Measurements from ENCODE around the gene LMO1.

The LMO1 gene

DNA sequence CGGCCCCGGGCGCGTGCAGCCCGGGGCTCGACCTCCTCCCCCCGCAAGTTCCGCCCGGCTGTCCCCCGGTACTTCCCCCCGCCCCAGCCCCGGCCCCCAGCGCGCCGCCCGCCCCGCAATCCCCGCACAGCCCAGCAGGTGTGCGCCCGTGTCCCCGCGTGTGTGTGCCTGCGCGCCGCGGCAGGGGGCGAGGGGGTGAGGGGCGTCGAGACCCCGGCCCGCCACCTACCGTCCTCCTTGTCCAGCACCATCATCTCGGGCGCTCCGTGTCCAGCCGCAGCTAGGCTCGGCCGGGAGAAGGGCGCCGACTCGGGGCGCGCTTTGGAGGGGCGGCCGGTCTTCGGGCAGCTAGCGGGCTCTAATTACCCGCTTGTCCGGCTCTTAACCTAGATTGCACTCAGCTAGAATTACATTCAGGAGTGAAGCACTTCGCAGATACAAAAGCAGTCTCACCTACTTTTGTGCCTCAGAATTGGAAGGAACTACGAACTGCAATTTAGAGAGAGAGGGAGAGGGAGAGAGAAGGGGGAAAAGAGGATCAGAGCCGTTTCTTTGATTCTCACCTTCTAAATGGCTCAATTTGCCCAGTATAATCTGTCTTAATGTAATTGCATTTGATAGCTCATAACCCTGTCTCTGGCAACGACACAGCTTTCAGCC, 439 bp downstream of the LMO1 start:
- no peak for DNase-seq (ENCODE audit: low spot score)

- no peak for DNase-seq (ENCODE audit: low spot score)
Measured at GRCh38 chr11:8262552-8263108, 1.0 kb downstream of the LMO1 start.

DNA sequence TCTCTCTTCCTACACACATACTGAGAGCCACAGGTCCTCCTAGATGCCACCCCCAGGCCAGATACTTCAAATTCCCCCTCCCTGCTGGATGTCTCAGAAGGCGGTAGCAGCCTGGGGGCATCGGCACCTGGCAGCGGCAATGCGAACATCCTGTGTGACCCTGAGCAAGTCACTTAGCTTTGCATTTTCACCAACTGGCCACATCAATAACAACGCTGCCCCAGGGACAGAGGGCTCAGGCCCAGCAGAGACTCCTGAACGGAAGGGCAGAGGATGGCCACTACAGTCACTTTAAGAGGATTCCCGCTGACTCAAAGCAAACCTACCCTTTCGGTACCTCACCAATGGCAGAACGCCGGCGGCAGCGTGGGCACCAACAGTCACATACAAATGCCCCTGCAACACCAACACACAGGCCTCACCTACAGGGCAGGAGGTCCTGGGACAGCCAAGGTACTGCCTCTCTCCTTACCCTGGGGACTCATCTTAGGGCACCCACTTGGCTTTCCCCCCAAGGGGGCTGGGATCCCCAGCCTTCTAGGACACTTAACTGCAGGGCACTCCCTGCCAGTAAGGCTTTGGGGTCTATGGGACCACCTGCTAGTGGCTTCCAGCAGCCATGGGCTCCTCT, 1.6 kb downstream of the LMO1 start:
- DNase-seq (ENCODE audit: low spot score) = no peak

DNA sequence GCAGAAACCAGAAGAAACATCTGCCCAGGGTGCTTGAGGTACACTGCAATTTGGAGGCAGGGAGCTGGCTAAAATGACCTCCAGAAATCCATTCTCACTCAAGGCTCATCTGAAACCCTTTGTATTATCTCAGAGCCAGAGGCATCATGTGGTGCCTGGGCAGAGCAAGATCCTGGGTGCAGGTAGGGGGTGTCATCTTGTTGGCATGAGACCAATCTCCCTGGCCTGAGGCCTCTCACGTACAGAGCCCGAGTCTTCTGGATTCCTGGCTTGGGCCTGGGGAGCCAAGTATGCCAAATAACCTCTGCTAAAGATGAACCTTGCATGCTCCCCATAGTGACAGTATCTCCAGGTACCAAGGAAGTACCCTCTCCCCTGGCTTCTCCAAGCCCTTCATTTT, 2.4 kb downstream of the LMO1 start:
- no peak for DNase-seq (ENCODE audit: low spot score)

DNA sequence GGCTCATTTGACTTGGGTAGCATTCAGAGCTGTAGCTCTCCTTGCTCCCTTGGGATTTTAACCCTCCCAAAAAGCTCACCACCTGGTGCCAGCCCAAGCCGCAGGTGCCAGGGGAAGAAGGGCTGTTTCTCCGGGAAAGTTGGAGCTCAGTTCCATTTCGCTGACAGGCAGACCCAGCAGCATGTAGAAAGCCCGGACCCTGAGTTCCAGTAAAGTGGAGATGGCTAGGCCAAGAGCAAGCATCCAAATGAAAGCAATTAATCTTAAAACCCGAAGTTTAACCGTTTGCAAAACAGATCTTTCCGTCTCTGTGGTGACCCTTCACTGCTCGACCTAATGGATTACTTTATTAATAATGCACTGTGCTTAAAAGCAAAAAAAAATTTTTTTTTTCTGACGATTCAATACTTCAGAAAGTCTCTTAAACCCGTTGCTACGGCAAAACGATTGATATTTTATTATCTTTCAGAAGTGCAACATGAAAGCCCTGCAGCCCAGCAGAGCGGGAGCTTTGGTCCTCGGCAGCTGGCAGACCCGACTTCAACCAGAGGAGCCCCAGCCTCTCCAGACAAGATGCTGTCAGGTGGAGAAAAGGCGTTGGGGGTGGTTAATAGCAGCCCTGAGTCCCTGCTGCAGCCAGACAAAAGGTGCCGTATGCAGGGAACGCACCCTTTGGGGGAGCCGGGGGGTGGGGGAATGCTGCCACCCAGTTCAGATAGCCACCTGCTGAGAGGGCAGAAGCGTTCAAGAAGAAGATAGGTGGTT, 3.3 kb downstream of the LMO1 start:
- no peak for DNase-seq (ENCODE audit: low spot score)

DNA sequence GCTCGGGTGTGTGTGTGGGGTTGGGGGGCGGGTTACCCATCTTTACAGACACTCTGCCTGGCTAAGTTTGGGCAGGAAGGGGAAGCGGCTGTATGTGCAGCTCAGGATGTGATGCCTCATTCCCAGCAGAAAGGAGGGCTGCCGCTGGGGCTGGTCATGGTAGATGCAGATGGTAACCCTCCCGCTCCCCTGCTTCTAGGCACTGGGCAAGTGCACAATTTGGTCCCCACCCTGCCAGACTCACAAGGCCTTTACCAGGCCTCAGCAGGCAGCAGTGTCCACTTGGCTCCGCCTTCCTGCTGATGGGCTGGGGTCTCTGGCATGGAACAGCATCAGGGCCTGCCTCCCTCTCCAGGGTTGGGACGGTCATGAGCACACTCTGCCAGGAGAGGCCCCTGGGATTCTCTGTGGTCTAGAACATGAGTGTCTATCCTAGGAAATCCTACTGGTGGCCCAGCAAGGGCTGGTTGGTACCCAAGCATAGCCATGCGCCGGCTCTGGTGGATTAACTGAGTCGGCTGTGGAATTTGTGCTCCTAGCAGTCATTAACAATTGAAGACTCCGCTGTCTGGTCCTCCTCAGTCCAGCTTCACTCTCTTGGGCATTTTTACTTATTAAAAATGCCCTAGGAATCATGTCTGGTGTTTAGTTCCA, 4.2 kb downstream of the LMO1 start:
- no peak for DNase-seq (ENCODE audit: low spot score)

DNA sequence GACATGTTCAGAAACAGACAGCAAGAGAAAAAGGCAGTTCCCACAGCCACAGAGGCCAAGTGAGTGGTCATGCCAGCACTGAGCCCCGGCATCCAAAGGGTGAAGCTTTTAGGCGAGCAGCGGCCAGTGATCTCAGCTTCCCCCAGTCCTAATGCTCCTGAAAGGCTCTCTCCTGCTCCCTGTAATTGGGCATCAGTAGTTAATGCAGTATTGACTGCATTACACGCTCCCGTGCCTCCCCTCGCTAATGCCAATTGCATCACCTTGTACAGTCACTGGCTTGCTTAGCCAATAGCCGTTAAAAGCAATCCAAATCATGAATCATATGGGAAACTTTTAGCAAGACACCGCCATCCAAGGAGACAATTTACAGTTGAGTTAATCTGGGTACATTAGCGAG, 4.9 kb downstream of the LMO1 start:
- DNase-seq (ENCODE audit: low spot score) = no peak

GRCh38 chr11:8258289-8258688, 5.4 kb downstream of the LMO1 start:
- peak; percentile 42 for DNase-seq (ENCODE audit: low spot score)

DNA sequence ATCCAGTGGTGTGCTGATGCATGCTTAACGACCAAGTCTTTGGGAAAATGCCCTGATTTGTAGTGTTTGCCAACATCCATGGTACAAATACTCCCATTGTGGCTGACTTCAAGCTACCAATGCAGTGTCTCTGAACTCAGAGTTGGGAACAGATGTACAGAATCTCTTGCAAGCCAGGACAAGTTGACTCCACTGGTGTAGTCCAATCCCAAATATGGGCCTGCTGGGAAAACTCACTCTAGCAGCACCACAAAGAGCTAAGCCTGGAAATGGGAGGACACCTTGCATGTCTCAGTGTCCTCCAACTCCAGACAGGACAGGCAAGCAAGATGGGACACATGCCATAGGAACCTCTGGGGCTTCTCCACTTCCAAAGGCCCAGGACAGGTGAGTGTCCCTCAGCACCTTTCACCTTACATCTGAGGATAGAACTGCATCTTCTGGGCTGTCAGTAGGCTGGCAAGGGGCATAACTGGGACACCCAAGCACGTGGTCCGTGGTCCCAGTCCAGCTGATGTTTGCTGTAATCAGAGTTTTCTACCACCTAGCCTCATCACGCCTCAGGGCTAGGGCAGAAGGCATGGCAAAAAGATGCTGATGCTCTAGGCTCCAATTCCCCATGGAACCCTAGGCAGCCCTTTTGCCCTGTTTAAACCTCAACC, 6.5 kb downstream of the LMO1 start:
- peak; percentile 84 for DNase-seq (ENCODE audit: low spot score)

DNA sequence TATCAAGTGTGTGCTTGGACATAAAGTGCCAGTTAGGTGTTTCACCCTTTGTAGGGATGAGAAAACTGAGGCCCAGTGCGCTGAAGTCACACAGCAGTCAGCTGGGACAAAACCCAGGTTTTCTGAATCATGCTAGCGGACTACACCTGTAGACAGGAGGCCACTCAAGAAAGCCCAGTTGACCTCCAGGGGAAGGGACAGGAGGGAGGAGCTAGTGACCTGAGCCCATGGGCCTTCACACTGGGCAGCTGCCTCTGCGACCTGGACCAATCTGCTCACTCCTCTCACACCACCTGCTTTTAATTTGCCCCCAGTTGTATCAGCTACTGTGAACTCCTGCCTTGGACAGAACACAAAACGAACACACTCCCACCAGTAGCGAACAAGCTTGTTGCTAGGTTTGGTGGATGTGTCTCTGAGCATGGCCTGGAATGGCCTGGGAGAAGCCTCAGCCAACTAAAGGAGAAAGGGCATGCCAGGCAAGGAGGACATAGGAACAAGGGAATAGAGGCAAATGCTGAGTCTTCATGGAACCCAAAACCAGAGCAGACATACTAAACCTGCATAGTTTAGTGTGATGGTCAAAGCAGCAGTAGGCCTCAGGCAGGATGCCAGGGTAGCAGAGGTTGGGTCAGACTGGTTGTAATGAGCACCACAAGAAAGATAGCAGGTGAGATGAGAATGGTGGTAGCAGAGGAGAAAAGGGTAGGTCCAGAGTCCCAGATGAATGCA, 7.2 kb downstream of the LMO1 start:
- DNase-seq (ENCODE audit: low spot score) = no peak

- no peak for DNase-seq (ENCODE audit: low spot score)
Measured at GRCh38 chr11:8253566-8253965, 10.1 kb downstream of the LMO1 start.

- no peak for DNase-seq (ENCODE audit: low spot score)
Measured at GRCh38 chr11:8252946-8253345, 10.7 kb downstream of the LMO1 start.

GRCh38 chr11:8252388-8252787, 11.3 kb downstream of the LMO1 start:
- no peak for DNase-seq (ENCODE audit: low spot score)

DNA sequence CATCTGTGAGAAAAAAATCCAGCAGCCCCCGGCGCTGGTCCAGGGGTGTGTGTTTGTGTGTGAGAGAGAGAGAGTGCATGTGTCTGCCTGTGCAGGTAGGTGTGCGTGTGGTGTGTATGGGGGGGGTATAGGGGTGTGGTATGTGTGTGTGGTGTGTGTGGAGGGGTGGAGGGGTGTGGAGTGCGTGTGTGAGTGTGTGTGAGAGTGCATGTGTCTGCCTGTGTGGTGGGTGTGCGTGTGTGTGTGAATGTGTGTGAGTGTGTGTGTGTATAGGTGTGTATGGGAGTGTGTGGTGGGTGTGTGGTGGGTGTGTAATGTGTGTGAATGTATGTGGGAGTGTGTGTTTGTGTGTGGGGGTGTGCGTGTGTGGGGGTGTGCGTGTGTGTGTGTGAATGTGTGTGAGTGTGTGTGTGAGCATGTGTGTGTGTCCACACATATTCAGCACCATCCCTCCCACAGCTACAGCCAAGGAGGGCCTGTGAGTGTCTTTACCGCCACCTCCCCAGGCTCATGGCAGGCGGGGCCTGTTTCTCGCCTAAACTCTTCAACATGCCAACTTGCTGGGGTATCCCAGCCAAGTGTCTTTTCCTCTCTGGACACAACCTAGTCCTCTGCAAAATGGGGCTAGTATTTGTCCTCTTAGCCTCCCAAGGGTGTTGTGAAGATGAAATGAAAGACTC, 11.9 kb downstream of the LMO1 start:
- no peak for DNase-seq (ENCODE audit: low spot score)

- no peak for DNase-seq (ENCODE audit: low spot score)
Measured at GRCh38 chr11:8250981-8251615, 12.6 kb downstream of the LMO1 start.

- no peak for DNase-seq (ENCODE audit: low spot score)
Measured at GRCh38 chr11:8250434-8250833, 13.2 kb downstream of the LMO1 start.

- DNase-seq (ENCODE audit: low spot score) = no peak
Measured at GRCh38 chr11:8249482-8249881, 14.2 kb downstream of the LMO1 start.

- no peak for DNase-seq (ENCODE audit: low spot score)
Measured at GRCh38 chr11:8248786-8249185, 14.9 kb downstream of the LMO1 start.

DNA sequence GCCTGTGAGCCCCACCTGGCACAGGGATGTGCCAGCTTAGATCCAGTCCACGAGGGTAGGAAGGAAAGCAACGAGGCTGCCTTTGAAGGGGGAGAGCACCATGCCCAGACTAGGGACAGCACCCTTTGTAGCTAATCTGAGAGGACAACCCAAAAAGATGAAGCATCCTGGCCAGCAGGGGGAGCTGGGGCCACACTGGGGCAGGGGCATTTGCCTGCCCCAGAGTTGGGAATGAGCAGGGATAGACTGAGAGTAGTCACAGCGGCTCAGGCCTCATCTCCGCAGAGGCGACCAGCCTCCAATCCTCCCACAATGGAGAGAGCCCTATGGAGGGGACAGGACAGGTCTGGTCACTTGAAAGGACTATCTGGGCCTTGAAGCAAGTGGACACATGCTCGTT, 16.4 kb downstream of the LMO1 start:
- no peak for DNase-seq (ENCODE audit: low spot score)

- no peak for DNase-seq (ENCODE audit: low spot score)
Measured at GRCh38 chr11:8243458-8243857, 20.2 kb downstream of the LMO1 start.
